Measurements from ENCODE around the gene ASTN2.

ASTN2 gene

GRCh38 chr9:117180896-117181445 is 233.9 kb downstream of the ASTN2 start:
- no peak for DNase-seq (ENCODE audit: low read depth in 2 of 3, low spot score in 2 of 3)

GRCh38 chr9:117178596-117179375 is 236.1 kb downstream of the ASTN2 start:
- DNase-seq (ENCODE audit: low read depth in 2 of 3, low spot score in 2 of 3) = no peak

GRCh38 chr9:117170567-117170966 is 244.3 kb downstream of the ASTN2 start:
- no peak for DNase-seq (ENCODE audit: low read depth in 2 of 3, low spot score in 2 of 3)

- no peak for DNase-seq (ENCODE audit: low read depth in 2 of 3, low spot score in 2 of 3)
These were observed 245.7 kb downstream of the ASTN2 start for GRCh38 chr9:117169089-117169621.

GRCh38 chr9:117164512-117164911 is 250.3 kb downstream of the ASTN2 start:
- DNase-seq (ENCODE audit: low read depth in 2 of 3, low spot score in 2 of 3) = no peak

- no peak for DNase-seq (ENCODE audit: low read depth in 2 of 3, low spot score in 2 of 3)
These were observed 254.6 kb downstream of the ASTN2 start for GRCh38 chr9:117160254-117160653.

- no peak for DNase-seq (ENCODE audit: low read depth in 2 of 3, low spot score in 2 of 3)
These were observed 257.9 kb downstream of the ASTN2 start for GRCh38 chr9:117156771-117157535.

GRCh38 chr9:117156144-117156688 is 258.6 kb downstream of the ASTN2 start:
- no peak for DNase-seq (ENCODE audit: low read depth in 2 of 3, low spot score in 2 of 3)

- DNase-seq (ENCODE audit: low read depth in 2 of 3, low spot score in 2 of 3) = no peak
These were observed 261.8 kb downstream of the ASTN2 start for GRCh38 chr9:117153021-117153420.

- DNase-seq (ENCODE audit: low read depth in 2 of 3, low spot score in 2 of 3) = no peak
These were observed 263.1 kb downstream of the ASTN2 start for GRCh38 chr9:117151716-117152115.

- no peak for DNase-seq (ENCODE audit: low read depth in 2 of 3, low spot score in 2 of 3)
These were observed 264.9 kb downstream of the ASTN2 start for GRCh38 chr9:117149996-117150395.

- no peak for DNase-seq (ENCODE audit: low read depth in 2 of 3, low spot score in 2 of 3)
These were observed 268.9 kb downstream of the ASTN2 start for GRCh38 chr9:117145811-117146490.

GRCh38 chr9:117145081-117145480 is 269.8 kb downstream of the ASTN2 start:
- DNase-seq (ENCODE audit: low read depth in 2 of 3, low spot score in 2 of 3) = no peak

- no peak for DNase-seq (ENCODE audit: low read depth in 2 of 3, low spot score in 2 of 3)
These were observed 276.6 kb downstream of the ASTN2 start for GRCh38 chr9:117138231-117138630.

- no peak for DNase-seq (ENCODE audit: low read depth in 2 of 3, low spot score in 2 of 3)
These were observed 278.4 kb downstream of the ASTN2 start for GRCh38 chr9:117136461-117136860.

- no peak for DNase-seq (ENCODE audit: low read depth in 2 of 3, low spot score in 2 of 3)
These were observed 279.3 kb downstream of the ASTN2 start for GRCh38 chr9:117135501-117136098.

- DNase-seq (ENCODE audit: low read depth in 2 of 3, low spot score in 2 of 3) = no peak
These were observed 279.9 kb downstream of the ASTN2 start for GRCh38 chr9:117134826-117135500.

- no peak for DNase-seq (ENCODE audit: low read depth in 2 of 3, low spot score in 2 of 3)
These were observed 288.0 kb downstream of the ASTN2 start for GRCh38 chr9:117126871-117127270.

- DNase-seq (ENCODE audit: low read depth in 2 of 3, low spot score in 2 of 3) = no peak
These were observed 289.3 kb downstream of the ASTN2 start for GRCh38 chr9:117125531-117125930.

- DNase-seq (ENCODE audit: low read depth in 2 of 3, low spot score in 2 of 3) = no peak
These were observed 291.1 kb downstream of the ASTN2 start for GRCh38 chr9:117123729-117124128.
